B cell (primary cell): Measurements from ENCODE around the gene ST6GALNAC3. TPM values are rescaled to one million over a fixed set of nuclear protein-coding genes. Genes with fewer than 3 reads are reported as not detected.

ENCODE experiments used
- ATAC-seq: fragments of 200-7000 bp; cut with Tn5 transposase; one replicate; pipeline ENCODE4 v1.10.0; 2021; ENCODE audit warnings: low read depth, mild to moderate bottlenecking, moderate number of reproducible peaks, moderate library complexity
- CTCF ChIA-PET: fragments of 350-600 bp; sonication (Branson Sonifier 250); formaldehyde crosslinking; loops from one replicate; lab custom pipeline; 2021; ENCODE audit warnings: antibody characterized with exemption, inconsistent platforms; lab: Charles Lee
- POLR2A ChIA-PET: fragments of 350-600 bp; sonication (Branson Sonifier 250); formaldehyde crosslinking; loops from one replicate; lab custom pipeline; 2021; ENCODE audit warnings: antibody characterized with exemption; lab: Charles Lee
- DNase-seq: peaks from one replicate; pipeline ENCODE4 v3.0.0; 2013
- H2AFZ ChIP-seq: 2 replicates; pipeline ENCODE4 v1.6.1; 2012; ENCODE audit warnings: mild to moderate bottlenecking, low read depth, low read length; ENCODE audit not compliant: insufficient read depth, poor library complexity, severe bottlenecking
- H3K27ac ChIP-seq, 2 donors: 1 replicate in 1 of 2; 2 replicates in 1 of 2; pipeline ENCODE4 v1.5.1; 2012 to 2013; ENCODE audit warnings: low read length in 2 of 2, mild to moderate bottlenecking in 2 of 2, moderate library complexity in 1 of 2
- H3K27me3 ChIP-seq, 4 experiments: fragments of 200-600 bp in 1 of 4; sonication (generic) in 1 of 4; replicated peaks in 1 of 4; 1 replicate in 2 of 4; 2 replicates in 2 of 4; pipeline versions ENCODE4 v1.6.1 to v1.7.0; 2013 to 2016; ENCODE audit warnings: low read length in 3 of 4, mild to moderate bottlenecking in 2 of 4, mixed read lengths in 1 of 4, moderate library complexity in 1 of 4; ENCODE audit not compliant: insufficient read depth in 4 of 4, control insufficient read depth in 3 of 4; ENCODE audit errors: control extremely low read depth in 1 of 4
- H3K36me3 ChIP-seq, 2 experiments: replicated peaks in 1 of 2; 1 replicate in 1 of 2; 2 replicates in 1 of 2; pipeline versions ENCODE4 v1.6.1 to v1.7.1; 2013; ENCODE audit warnings: low read length in 1 of 2; ENCODE audit not compliant: insufficient read depth in 2 of 2, control insufficient read depth in 1 of 2; ENCODE audit errors: control extremely low read depth in 1 of 2, extremely low read depth in 1 of 2
- H3K4me1 ChIP-seq, 2 donors: fragments of 200-600 bp in 1 of 2; sonication (generic) in 1 of 2; 1 replicate in 1 of 2; 2 replicates in 1 of 2; pipeline versions ENCODE4 v1.5.1 to v1.6.1; 2013 to 2017; ENCODE audit warnings: low read length in 2 of 2; ENCODE audit not compliant: control insufficient read depth in 2 of 2, insufficient read depth in 2 of 2
- H3K4me2 ChIP-seq: replicated peaks from 2 replicates; pipeline ENCODE3; 2012; ENCODE audit warnings: mild to moderate bottlenecking, low read depth, low read length; ENCODE audit not compliant: poor library complexity, severe bottlenecking
- H3K4me3 ChIP-seq, 5 experiments: fragments of 200-600 bp in 1 of 5; sonication (generic) in 1 of 5; 1 replicate in 3 of 5; 2 replicates in 2 of 5; pipeline versions ENCODE4 v1.5.1 to v1.7.0; 2011 to 2016; ENCODE audit warnings: low read length in 4 of 5, mild to moderate bottlenecking in 4 of 5, low read depth in 2 of 5, control low read depth in 1 of 5, moderate library complexity in 1 of 5; ENCODE audit not compliant: insufficient read depth in 1 of 5; ENCODE audit errors: control extremely low read depth in 1 of 5, extremely low read depth in 1 of 5
- H3K79me2 ChIP-seq: fragments of 200-600 bp; sonication (generic); one replicate; pipeline ENCODE4 v1.6.0; 2016; ENCODE audit warnings: low read length; ENCODE audit not compliant: control insufficient read depth, insufficient read depth
- H3K9ac ChIP-seq: fragments of 200-600 bp; sonication (generic); 2 replicates; pipeline ENCODE4 v1.6.1; 2017; ENCODE audit warnings: mild to moderate bottlenecking, low read length, moderate library complexity
- H3K9me3 ChIP-seq, 3 donors: one replicate each; pipeline versions ENCODE4 v1.6.1 to v1.7.1; 2013; ENCODE audit warnings: low read length in 2 of 3; ENCODE audit not compliant: control insufficient read depth in 2 of 3, insufficient read depth in 1 of 3; ENCODE audit errors: control extremely low read depth in 1 of 3
- H4K20me1 ChIP-seq: 2 replicates; pipeline ENCODE4 v1.6.0; 2012; ENCODE audit warnings: mild to moderate bottlenecking, low read length; ENCODE audit not compliant: insufficient read depth, control insufficient read depth, poor library complexity, severe bottlenecking
- H3K27ac Mint-ChIP-seq: one replicate; pipeline ENCODE4 v1.8.0; 2021; ENCODE audit warnings: mixed read lengths
- H3K27me3 Mint-ChIP-seq: one replicate; pipeline ENCODE4 v1.8.0; 2021; ENCODE audit warnings: mixed read lengths
- H3K4me1 Mint-ChIP-seq: one replicate; pipeline ENCODE4 v1.8.0; 2021; ENCODE audit warnings: mixed read lengths
- H3K4me3 Mint-ChIP-seq: one replicate; pipeline ENCODE4 v1.8.0; 2021; ENCODE audit warnings: mixed read lengths
- H3K9me3 Mint-ChIP-seq: one replicate; pipeline ENCODE4 v1.8.0; 2022; ENCODE audit warnings: mixed read lengths; ENCODE audit not compliant: insufficient read depth
- CTCF ChIP-seq: fragments of 200-600 bp; IDR thresholded peaks from one replicate; pipeline ENCODE4 v1.8.0; 2022; ENCODE audit warnings: antibody characterized with exemption, mild to moderate bottlenecking
- EZH2 ChIP-seq: IDR thresholded peaks from 2 replicates; pipeline ENCODE4 v1.6.1; 2012; ENCODE audit warnings: borderline replicate concordance, low read depth, mild to moderate bottlenecking, moderate library complexity, low read length; ENCODE audit not compliant: insufficient read depth, poor library complexity, severe bottlenecking
- WGBS: methylation state at CpG from one replicate; pipeline ENCODE4 v1.1.5; 2013; ENCODE audit warnings: missing lambda C conversion rate; ENCODE audit not compliant: insufficient coverage; 5-methylcytosine and 5-hydroxymethylcytosine counted together
- intact Hi-C: fragments of 100-400 bp; cut with micrococcal nuclease; formaldehyde crosslinking; loops from one replicate; pipeline ENCODE4 v1.10.0; 2022
- polyA plus RNA-seq: library from polyadenylated mRNA; depleted of rRNA; stranded (reverse); fragments of >200 nt; gene quantifications from 2 replicates; pipeline ENCODE4 v1.2.3, GENCODE V29; 2012
- total RNA-seq, 2 donors: library from RNA; stranded (reverse); fragments of 120-200 nt in 1 of 2; gene quantifications; 1 replicate in 1 of 2; 2 replicates in 1 of 2; pipeline versions ENCODE4 v1.2.3 to v1.2.4, GENCODE V29; 2013 to 2022

Gene ST6GALNAC3
- total and polyA plus RNA-seq, 2 donors (not counting 1 experiment from before 2014, with no cell fraction given) = 3.0 to 17.3 TPM

- peaks cover 17% of the 10 kb centered on the region for H3K79me2 ChIP-seq
- no peak for ATAC-seq
- Mint-ChIP-seq H3K27me3 (no peaks in the 10 kb centered on the region), H3K4me1 (peaks cover 26% of the 10 kb centered on the region), H3K9me3 (no peaks in the 10 kb centered on the region), H3K4me3 (no peak overlapping the region), H3K27ac (no peak overlapping the region)
- ChIA-PET POLR2A (no interaction called here), CTCF (no interaction called here)
- no peak overlapping the region for H3K4me2 ChIP-seq
- no peaks in the 10 kb centered on the region for H3K36me3 ChIP-seq
- H3K27me3 ChIP-seq = no peaks in the 10 kb centered on the region
- H3K27ac ChIP-seq = no peak overlapping the region
- H2AFZ ChIP-seq = no peak overlapping the region
- no peaks in the 10 kb centered on the region for H4K20me1 ChIP-seq
- peaks cover 12 to 22% of the 10 kb centered on the region in 2 donors for H3K4me1 ChIP-seq
- DNase-seq = no peak
- H3K9ac ChIP-seq = no peak overlapping the region
- H3K4me3 ChIP-seq = no peak overlapping the region
- intact Hi-C loops = no loop called here
- TF ChIP-seq EZH2 = no peak
- no peak for TF ChIP-seq CTCF
- H3K9me3 ChIP-seq = no peaks in the 10 kb centered on the region
Observed at GRCh38 chr1:76113446-76113845, 38.9 kb downstream of the ST6GALNAC3 start.

- H3K4me1 Mint-ChIP-seq = peaks cover 11% of the 10 kb centered on the region
- Histone ChIP-seq H3K4me1 (peaks cover 6 to 10% of the 10 kb centered on the region in 2 donors), H3K27ac (no peak overlapping the region), H3K4me2 (no peak overlapping the region), H2AFZ (no peak overlapping the region), H3K79me2 (peaks cover 17% of the 10 kb centered on the region), H3K36me3 (no peaks in the 10 kb centered on the region), H3K4me3 (no peak overlapping the region), H3K27me3 (no peaks in the 10 kb centered on the region), H3K9me3 (no peaks in the 10 kb centered on the region), H4K20me1 (no peaks in the 10 kb centered on the region), H3K9ac (no peak overlapping the region)
- H3K9me3 Mint-ChIP-seq = no peaks in the 10 kb centered on the region
- no CpG with 5 or more reads among the region's 2 CpGs for WGBS
- H3K27me3 Mint-ChIP-seq = no peaks in the 10 kb centered on the region
- ChIA-PET CTCF (interaction anchor here (1.3 kb wide), 1 partner anchor 39 kb away, joined by 4 read pairs; no protein-coding TSS in a partner anchor), POLR2A (no interaction called here)
- no peak overlapping the region for H3K27ac Mint-ChIP-seq
- H3K4me3 Mint-ChIP-seq = no peak overlapping the region
- intact Hi-C loops = no loop called here
- TF ChIP-seq CTCF = no peak
- TF ChIP-seq EZH2 = no peak
- DNase-seq = no peak
- ATAC-seq = no peak
Observed at GRCh38 chr1:76115171-76115570, 40.6 kb downstream of the ST6GALNAC3 start.
